Measurements from ENCODE around the gene ALX1.
"Not testable (repeated sequence)": the region's sequence is repeated elsewhere in the genome, so short reads cannot be mapped to it uniquely, and the experiment has no call there.

ALX1 gene

DNA sequence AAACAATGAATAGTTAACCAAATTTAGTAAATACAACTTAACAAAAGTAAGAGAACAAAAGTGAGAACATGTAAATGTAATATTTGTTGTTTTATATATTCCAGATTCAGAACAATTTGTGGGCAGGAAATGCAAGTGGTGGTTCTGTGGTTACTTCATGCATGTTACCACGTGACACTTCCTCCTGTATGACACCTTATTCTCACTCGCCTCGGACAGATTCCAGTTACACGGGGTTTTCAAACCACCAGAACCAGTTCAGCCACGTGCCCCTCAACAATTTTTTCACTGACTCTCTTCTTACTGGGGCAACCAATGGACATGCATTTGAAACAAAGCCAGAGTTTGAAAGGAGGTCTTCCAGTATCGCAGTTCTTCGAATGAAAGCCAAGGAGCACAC, 21.0 kb downstream of the ALX1 start:
- no peak for DNase-seq (ENCODE audit: low read depth)

DNA sequence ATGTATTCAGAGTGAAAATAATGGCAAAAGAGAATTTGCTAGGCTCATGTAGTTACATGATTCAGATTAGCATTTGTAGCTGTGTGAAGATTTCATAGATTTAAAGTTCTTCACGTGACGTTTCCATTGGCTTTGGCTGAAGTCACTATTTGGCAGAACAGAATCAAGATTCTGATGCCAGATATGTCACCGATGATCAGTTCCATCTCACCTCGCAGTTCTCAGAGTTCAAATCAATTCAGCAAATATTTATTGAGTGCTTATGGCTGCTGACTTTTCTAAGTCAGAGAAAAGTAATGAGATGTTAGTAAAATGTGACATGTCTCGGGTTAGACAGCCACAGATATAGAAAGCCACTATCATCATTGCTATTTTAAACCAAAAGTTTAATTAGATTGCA, 28.4 kb downstream of the ALX1 start:
- no peak for DNase-seq (ENCODE audit: low read depth)

DNA sequence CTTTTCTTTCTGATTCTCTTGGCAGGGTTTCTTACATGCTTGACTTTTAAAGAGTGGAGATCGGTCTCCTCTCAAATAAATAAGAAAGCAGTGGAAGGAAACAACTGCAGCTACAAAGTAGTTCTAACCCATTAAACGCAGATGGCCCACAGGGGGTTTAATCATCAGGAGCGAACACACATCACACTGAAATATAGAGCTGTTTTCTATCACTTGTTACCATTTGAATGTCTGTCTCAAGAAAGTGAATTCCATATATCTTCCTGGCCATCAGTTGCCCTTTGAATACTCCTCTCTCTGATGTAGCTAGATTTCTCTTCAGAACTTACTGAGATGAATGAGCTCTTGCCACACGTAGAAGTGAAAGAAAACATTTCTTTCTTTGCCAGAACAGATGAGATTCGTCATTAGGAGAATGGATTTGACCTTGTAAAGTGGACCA, 29.1 kb downstream of the ALX1 start:
- no peak for DNase-seq (ENCODE audit: low read depth)

DNA sequence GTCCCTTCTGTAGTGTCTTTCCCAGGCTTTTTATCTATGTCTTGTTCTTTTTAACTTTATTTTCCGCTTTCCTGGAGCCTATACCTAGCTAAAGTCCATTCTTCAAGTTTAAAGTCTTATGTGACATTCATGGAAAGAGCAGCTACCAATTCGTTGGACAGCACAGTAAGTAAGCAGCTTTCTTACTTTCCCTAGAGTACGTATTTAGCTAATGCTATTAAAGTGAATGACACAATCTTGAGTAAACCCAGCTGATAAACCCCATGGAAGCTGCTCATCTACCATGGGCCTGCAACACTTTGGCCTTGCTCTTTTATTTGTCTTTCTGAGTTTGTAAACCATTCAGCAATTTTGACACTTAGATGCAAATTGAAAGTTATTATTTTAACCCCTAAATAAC, 30.0 kb downstream of the ALX1 start:
- no peak for DNase-seq (ENCODE audit: low read depth)

DNA sequence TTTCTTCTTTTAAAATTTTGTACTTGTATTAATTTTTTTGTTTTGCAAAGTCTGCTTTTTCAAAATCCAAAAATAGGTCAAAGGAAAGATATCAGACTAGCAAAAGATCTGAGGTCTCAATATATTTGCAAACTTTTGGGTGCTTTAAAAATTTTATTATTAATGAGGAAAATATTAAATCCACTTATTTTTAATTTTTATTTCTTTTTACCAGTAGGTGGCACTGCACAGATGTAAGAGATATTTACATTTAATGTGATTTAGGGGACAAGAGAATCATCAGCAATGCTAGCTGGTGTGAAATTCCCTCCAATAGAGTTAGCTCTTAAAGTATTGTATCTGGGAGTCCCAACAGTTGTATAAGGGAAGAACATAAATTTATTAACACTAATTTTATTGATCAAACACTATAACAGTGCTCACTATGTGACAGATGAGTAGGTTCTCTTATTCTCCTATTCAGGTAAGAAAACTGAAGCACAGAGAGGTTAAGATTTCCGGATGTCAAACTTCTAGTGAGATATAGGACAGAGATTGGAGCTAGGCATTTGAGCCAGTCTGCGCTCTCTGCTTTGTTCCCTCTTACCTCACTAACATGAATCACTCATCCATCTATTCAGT, 30.5 kb downstream of the ALX1 start:
- no peak for DNase-seq (ENCODE audit: low read depth)

DNA sequence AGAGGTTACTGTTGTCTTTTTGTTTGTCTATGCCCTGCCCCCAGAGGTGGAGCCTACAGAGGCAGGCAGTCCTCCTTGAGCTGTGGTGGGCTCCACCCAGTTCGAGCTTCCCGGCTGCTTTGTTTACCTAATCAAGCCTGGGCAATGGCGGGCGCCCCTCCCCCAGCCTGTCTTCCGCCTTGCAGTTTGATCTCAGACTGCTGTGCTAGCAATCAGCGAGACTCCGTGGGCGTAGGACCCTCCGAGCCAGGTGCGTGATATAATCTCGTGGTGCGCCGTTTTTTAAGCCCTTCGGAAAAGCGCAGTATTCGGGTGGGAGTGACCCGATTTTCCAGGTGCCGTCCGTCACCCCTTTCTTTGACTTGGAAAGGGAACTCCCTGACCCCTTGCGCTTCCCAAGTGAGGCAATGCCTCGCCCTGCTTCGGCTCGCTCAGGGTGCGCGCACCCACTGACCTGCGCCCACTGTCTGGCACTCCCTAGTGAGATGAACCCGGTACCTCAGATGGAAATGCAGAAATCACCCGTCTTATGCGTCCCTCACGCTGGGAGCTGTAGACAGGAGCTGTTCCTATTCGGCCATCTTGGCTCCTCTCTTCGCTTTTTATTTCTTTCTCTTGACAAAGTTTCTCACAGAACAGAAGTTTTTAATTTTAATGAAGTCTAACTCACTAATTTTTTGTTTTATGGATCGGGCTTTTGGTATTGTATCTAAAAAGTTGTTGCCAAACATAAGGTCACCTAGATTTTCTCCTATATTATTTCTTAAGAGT, 38.0 kb downstream of the ALX1 start:
- not testable (repeated sequence) for DNase-seq (ENCODE audit: low read depth)

DNA sequence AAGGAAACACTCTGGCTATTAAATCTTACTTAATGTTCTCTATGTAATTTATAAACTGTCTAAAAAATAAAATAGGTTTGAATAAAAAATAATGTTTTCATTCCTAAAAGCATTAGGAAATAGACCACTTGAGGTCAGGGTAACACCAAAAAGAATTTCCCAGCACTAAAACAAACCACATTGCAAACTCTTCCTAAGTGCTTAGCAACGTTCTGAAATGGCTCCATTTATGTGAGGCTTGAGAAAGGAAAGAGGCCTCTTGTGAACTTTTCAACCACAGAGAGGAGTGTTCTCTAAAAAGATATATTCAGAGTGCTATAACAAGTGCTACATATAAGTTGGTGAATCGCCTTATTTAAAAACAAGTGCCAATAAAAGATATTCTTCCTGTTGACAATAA, 42.7 kb downstream of the ALX1 start:
- no peak for DNase-seq (ENCODE audit: low read depth)

DNA sequence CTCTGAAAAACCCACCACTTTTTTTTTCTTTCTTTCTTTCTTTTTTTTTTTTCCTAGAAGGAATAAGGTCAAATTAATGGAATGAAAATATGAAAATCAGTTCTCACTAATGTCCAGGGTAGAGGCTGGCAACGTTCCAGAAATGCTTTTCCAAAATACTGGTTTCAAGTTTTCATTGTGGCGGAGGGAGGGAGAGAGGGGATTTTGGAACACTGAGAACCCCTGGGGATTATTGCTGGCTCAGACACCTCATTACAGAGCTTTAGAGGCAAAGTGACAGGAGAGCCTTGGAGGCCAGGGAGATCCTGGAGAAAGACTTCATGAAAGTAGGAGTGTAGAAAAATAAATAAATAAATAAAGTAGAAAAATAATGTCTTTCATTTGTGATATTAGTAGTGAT, 45.4 kb downstream of the ALX1 start:
- DNase-seq (ENCODE audit: low read depth), result no peak

DNA sequence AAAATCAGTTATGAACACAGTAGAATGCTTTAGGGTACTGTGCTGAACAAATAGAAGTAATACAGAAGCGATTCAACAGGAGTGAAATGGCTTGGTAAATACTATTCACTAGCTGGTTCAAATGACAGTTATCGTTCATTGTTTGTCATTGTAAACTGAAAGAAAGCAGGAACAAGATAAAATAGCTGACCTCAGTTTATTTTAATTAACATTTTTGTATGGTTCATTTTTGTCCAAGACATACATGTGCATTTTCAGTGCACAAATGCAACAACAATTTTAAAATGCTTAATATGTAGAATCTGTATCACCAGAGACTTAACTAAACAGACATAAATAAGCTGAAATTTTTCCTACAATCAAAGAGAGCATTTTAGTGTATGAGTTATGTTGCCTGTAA, 49.9 kb downstream of the ALX1 start:
- DNase-seq (ENCODE audit: low read depth), result no peak

DNA sequence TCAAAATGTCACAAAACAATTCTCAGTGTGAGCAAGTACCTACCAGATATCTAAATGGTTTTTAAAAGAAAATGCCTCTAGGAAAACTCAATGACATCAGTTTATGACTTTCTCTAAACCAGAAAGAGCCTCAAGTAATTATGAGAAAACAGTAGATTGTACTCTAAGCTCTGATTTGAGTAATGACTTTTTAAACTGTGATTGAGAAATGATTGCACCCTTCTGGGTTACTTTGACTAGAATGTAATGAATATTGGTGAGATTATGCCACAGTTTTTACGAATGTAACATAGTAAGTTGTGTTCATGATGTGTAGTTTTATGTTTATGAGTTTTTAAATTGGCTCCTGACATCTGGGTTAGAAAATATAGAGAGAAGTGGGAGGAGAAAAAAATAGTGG, 68.8 kb downstream of the ALX1 start:
- DNase-seq (ENCODE audit: low read depth), result no peak

DNA sequence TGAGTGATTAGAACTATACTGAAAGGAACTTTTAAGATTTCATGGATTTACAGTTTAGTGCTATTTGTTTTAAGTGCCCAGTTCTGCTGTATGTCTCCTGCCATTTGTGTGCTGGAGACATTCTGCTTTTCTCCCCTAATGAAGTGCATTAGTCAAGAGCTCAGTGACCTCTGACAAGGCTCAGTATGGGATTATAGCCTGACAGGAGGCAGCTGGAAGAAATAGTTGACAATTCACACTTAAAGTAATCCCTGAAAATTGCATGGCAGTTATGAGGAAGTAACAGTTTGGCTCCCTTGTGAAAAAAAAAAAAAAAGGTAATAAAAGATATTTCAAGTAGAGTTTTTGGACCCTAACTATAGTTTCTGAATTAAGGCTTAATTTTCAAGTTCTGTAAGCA, 70.3 kb downstream of the ALX1 start:
- no peak for DNase-seq (ENCODE audit: low read depth)
